Suppressor macrophage treated with lipopolysaccharide for 1 hour (primary cell): ENCODE data around the gene TWIST2.

Source experiments
- DNase-seq, 3 donors: peaks; one replicate each; pipeline ENCODE4 v3.0.0-alpha.2; 2020 to 2022

TWIST2 gene

GRCh38 chr2:238925281-238925680 is 77.4 kb downstream of the TWIST2 start:
- DNase-seq: no peak

GRCh38 chr2:238925816-238926521 is 78.1 kb downstream of the TWIST2 start:
- DNase-seq: no peak

DNA sequence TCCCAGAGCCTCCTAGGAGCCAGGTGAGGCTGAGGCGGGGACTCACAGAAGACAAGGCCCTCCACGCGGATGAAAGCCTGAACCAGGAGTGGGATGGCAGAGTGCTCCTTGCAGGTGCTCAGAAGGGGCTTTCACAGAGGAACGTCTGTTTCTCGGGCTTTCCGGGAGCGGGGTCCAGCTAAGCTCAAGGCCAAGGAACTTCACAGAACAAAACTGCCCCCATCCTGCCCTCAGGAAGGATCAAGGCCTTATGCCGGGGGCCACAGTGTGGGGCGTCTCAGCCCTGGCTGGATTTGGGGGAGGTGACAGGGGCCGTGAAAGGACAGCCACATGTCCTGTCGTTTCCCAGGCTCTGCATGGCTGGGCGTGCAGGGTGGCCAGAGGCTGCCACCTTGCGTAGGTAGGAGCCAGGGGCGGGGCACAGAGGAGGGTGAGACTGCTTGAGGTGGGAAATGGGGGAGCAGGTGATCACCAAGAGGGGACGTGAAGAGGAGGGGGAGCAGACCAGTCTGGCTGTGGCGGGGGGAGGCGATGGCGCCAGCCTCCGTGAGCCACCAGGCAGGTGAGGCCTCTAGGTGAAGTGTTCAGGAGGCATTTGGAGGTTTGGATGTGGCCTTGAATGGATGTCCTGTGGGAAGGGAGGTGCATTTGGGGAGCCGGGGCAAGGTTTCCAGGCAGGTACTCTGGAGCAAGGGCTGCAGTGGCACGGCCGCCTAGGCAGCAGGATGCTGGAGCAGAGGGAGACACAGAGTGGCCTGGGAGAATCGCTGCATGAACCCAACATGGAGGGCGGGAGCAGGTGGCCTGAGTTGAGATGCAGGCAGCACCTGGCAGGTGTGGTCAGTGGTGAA is 79.1 kb downstream of the TWIST2 start:
- no peak for DNase-seq

DNA sequence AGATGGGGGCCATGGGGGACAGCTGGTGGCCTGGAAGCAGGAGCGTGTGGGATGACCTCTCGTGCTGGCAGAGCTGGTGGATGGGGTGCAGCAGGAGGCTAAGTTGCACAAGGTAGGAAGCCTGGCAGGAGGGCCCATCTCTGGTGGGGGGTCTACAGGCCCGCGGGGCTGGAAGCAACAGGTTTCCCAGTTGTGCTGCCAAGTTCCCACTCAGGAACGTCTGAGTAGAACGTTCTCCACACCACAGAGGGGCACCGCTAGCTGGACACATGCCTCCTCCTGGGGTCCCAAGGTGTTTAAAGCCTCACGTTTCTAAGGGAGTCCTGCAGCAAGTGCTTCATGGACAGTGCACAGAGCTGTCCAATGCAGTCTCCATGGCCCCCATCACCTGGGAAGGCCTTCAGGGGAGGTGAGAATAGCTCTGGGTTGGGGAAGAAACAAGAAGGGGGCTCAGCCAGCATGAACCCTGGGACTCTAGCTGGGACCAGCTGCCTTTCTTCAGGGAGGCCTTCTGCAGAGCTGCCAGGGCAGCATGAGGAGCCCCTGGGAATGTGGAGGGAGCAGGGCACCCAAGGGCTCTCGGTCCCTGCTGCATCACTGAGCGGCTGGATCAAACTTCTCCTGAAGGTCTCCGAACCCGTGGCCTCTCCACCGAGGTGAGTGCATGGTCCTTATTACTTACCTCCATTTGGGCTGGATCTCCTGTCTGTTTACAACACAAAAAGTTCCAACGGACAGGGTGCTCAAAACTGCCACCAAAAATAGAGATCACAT is 80.0 kb downstream of the TWIST2 start:
- no peak for DNase-seq

DNA sequence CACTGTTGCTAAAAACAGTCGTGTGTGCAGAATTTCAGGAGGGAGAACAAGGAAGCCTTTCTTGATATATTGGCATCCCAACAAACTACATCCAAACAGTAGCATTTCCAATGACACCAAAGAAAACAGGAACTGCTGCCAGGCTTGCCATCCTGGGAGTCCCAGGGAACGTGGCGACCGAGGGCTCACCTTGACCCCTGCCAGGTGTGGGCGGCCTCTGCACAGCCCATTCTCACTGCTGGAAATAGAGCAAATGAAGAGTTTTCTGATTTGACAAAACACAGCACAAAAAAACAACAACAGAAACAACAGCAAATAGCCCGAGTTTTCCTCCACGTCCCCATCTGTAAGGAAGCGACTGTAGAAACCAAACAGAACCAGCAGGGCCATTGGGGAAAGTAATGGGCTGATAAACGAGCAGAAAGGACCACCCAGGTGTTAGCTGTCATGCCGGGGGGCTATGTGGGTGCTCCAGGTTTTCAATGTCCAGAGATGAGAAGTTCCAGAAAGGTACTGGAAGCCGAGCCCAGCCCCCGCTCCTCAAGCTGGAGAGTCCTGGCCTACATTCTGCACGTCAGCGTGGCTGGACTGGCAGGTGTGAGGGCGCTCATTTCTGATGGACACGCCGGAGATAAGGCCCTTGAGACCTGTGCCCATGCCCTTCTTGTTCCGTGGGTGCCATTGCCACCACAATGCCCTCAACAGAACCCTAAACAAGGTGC is 80.8 kb downstream of the TWIST2 start:
- no peak for DNase-seq

- DNase-seq: no peak
These were observed 81.6 kb downstream of the TWIST2 start for GRCh38 chr2:238929242-238930081.

DNA sequence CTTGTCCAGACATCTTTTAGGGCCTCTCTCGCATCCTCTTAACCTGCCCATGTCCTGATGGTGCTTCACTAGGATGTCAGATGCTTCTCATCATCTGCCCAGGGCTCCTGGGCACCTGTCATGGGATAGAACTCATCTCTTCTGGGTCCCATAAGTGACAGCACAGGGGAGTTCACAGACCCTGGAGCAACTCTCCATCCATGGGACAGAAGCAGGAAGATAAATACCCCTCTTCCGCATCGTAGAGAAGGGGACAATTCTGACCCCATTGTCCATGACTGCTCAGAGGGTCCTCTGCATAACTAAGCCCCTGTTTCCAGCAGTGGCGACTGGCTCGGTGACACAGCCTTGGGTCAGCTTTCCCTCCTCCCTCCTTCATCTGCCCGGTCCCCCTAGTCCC is 82.3 kb downstream of the TWIST2 start:
- DNase-seq: no peak

- DNase-seq: no peak
These were observed 88.5 kb downstream of the TWIST2 start for GRCh38 chr2:238936162-238937052.

DNA sequence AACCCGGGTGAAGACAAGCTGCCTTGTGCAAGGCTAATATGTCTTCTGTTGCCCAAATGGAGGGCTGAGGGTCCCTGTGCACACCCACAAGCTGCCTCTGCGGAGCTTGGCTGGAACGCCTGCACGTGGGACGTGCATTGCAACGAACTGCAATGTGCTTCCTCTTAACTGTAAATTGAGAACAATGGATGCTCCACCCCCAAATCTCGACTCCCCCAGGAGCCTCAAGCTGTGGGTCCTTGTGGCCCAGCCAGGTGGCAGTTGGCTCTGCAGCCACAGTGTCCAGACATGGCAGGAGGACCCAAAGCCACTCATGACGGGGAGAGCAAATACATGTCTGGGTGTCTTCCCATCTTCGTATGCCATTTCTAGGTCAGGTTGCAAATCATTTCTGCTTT is 90.1 kb downstream of the TWIST2 start:
- DNase-seq: no peak

DNA sequence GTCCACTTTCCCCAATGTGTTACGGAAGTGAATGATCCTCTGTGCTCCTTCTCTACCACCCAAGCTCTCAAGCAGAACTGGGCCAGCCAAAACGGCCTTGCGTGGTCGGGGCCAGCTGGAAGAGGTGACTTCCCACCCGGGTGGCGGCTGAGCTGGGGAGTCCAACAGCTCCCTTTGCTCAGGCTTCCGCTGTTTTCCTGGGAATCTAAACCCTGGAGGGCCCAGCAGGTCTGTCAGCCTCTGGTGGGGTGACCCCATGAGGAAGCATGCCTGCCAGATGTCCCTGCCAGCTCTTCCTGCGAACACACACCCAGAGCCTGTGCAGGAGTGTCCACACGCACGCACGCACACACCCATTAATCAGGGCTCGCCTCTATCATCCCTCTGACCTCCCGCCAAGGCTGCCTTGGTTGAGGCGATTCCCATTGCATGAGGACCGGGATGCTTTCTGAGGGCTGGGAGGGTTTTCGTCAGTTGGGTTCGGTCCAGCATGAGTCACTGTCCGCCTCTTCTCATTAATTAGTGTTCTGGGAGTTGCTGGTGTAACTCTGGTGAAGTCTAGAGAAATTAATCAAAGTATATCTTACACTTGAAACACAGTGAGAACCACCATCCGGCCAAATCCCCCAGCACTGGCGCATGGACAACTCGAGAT is 90.6 kb downstream of the TWIST2 start:
- no peak for DNase-seq

- DNase-seq: no peak
These were observed 91.2 kb downstream of the TWIST2 start for GRCh38 chr2:238939074-238939473.

- no peak for DNase-seq
These were observed 91.9 kb downstream of the TWIST2 start for GRCh38 chr2:238939521-238940403.

GRCh38 chr2:238940806-238941205 is 92.9 kb downstream of the TWIST2 start:
- no peak for DNase-seq

DNA sequence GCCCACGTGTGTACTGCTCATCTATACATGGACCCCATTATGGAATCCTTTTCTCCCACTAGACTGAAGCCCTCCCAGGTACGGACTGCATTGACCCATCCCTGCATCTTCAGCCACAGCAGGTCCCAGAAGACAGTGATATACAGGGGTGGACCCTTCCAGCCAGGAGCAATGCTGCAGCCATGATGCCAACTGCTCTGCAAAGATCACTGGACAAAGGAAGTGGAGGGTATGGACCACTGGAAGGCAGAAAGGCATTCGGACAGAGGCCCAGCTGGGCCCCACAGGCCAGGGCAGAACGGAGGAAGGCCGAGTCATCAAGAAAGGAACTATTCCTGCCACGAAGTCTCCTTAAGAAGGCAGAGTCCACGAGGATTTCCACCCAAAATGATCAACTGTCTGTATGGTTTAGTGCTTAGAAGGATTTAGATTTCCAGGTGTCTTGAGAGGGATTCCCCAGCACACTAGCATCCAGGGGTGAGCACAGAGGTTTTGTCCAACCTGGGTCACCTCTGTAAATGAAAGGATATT is 93.4 kb downstream of the TWIST2 start:
- no peak for DNase-seq

- no peak for DNase-seq
These were observed 94.3 kb downstream of the TWIST2 start for GRCh38 chr2:238942080-238942725.

GRCh38 chr2:238942726-238943300 is 94.9 kb downstream of the TWIST2 start:
- no peak for DNase-seq

DNA sequence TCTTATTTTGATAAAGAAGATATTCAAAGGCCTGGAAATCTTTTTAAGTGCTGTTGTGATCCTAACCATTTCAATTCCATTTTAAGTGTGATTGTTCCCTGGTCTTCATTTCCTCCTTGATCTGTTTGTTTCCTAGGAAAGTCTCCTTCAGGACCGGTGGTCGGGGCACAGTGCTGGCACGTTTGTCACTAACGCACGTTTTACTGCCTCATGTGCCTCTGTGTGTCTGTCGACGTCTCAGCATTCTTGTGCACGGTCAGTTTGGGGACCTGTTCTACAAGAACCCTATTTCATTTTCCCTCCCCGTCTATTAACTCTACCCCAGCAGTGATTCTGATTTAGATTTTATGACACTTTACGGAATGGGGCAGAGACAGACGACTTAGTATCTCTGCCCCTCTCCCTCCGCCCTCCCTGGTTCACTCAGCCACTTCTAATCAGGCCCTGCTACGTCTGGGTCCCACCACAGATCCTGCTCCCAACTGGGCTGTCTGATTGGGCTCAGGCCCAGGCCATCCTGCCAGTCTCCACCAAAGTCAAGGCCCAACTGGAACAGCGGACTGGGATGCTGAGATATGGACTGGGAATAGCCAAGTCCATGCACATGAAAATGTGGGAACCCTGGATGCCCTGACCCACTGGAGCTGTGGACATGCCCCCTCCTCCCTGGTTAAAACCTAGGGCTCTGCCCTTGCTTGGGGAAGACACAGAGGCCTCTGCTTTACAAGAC is 95.6 kb downstream of the TWIST2 start:
- DNase-seq: no peak
